Measurements from ENCODE around the gene APOL6.
A peak's percentile ranks its signal among the peaks of the same experiment; 100 is the strongest.
"Not testable (repeated sequence)": the region's sequence is repeated elsewhere in the genome, so short reads cannot be mapped to it uniquely, and the experiment has no call there.

Gene APOL6

DNA sequence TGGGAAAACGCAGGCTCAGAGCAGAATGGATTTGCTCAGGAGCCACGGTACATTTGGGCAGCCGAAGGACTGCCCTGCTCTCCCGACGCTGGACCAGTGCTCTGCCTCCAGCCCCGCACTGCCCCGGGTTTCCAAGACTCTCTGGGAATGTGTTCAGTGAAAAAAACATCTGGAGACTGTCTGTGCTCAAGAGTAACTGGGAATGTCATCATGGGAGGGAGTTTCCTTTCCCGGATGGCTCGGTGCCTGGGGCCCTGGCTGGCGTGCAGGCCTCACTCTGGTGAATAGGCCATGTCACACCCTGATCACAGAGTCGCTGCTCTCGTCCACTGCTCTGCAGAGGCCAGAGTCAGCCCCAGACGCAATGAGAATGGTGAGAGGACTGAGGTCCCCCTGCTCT is 9.8 kb upstream of the APOL6 start:
- no peak for DNase-seq

DNA sequence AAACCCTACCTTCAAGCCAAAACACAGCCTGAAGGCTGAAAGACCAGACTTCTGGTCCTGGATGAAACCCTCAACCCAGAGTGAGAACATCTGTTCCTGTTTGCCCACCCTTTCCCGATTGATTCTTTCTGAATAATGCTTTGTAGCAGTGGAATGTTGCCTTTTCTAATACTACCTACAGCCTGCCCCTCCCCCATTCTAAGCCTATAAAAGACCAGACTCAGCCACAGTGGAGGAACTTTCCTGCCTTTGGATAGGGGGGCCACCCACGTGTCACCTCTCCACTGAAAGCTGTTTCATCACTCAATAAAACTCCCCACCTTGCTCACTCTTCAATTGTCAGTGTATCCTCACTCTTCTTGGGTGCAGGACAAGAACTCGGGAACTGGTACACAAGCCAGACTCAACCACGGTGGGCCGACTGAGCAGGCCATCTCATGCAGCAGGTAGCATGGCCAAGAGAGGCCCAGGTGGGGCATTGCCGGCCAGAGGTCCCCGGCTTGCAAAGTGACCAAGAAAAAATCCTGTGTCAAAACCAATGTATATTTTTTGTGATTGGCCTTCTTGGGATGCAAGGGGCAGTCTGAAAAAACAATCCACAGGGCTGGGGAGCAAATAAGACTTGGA is 6.6 kb upstream of the APOL6 start:
- DNase-seq = no peak

DNA sequence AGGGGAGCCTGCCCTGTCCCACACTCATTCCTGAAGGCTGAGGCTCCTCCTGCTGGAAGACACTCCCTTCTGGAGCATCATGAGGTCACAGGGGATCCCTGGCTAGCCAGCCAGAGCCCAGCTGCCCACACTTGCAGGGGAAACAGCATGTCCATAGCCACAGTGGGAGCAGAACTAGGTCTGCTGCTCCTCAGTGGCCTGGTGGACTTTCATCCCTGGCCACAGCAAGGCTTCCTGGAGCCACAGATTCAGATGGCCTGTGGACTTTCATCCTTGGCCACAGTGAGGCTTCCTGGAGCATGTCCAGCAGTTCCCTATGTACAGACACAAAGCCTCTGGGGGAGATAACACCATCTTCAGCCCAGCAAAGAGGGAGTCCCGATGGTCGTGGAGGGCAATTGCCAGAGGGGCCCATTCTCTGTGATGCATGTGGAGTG is 5.9 kb upstream of the APOL6 start:
- no peak for DNase-seq

DNA sequence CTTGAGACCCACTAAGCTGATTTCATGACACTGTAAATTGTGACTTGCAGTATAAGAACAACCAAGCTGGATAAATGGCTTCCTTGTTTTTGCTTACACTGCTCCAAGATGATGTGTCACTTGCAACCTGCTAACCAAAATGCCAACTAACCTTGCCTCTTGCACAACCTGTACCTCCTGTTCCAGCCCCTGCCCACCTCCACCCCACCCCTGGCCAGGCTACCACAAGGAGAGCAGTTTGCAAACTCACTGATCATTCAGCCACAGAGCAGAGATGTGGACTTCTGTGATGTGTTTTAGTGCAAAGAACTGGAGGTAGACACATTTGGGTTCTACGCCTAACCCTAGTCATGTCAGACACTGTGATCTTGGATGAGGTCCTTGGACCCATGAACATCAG is 4.3 kb upstream of the APOL6 start:
- no peak for DNase-seq

DNA sequence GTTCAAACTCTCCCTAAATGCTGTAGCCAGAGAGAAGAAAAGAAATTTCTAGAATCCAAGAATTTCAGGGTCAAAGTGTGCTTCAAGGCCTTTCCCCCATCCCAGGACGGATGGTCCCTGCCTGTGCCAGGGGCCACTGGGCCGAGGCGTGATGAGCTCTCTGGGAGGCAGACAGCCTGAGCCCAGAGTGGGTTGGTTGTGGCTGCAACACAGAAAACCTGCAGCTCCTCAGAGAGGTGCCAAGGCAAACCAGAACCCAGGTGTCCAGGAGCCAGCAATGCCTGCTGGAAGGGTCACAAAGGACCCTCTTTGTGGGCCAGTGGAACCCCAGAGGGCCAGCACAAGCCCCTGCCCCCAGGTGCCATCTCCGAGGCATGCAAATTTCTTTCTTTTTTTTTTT is 2.6 kb upstream of the APOL6 start:
- DNase-seq = no peak

DNA sequence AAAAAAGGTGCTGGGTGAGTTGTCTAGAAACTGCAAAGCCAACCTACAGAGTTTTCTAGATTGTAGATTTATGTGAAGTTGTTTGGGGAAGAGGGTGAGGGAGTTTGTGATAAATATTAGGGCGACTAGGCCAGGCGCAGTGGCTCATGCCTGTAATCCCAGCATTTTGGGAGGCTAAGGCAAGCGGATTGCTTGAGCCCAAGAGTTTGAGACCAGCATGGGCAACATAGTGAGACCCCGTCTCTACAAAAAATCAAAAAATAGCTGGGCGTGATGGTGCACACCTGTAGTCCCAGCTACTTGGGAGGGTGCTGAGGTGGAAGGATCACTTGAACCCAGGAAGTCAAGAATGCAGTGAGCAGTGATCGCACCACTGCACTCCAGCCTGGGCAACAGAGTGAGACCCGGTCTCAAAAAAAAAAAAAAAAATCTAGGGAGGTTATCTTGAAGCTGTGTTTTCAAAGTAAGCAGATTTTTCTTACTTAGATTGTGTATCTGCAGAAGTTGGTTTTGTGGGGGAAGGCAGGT is 844 bp downstream of the APOL6 start:
- DNase-seq = no peak

DNA sequence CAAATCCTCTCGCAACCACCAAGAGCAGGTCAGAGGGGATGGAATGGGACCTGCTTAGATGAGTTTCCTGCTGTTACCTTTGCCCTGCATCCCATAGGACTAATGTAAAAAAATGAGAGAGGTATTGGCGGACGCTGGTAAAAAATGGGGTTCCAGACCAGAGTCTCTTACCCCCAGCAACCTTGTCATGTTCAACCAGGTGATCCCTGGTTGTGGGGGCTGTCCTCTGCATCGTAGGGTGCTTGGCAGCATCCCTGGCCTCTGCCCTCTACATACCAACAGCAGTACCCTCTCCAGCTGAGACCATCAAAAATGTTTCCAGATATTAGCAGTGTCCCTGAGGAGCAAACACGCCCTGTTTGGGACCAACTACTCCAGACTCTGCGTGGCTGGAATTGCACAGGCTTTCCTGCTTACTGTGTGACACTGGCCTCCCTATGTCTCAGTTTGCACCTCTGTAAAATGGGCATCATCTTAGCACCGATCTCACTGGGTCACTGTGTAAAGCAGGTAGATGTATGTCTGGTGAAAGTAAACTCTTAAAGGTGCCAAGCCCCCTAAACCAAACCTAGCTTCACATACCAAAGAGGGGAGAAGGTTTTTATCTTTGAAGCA is 1.5 kb downstream of the APOL6 start:
- no peak for DNase-seq

DNA sequence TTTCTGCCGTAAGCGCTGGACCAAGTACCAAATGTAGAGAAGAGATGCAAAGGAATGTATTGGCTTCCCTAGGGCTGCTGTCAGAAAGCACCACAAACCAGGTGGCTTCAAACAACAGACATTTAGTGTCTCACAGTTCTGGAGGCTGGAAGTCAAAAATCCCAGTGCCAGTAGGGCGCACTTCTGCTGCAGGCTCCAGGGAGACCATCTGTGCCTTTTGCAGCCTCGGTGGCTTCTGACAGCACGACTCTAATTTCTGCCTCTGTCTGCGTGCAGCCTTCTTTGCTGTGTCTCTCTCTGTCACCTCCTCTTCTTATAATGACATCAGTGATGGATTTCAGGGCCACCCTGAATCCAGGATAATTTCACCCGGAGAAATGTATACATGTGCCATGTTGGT is 2.8 kb downstream of the APOL6 start:
- no peak for DNase-seq

DNA sequence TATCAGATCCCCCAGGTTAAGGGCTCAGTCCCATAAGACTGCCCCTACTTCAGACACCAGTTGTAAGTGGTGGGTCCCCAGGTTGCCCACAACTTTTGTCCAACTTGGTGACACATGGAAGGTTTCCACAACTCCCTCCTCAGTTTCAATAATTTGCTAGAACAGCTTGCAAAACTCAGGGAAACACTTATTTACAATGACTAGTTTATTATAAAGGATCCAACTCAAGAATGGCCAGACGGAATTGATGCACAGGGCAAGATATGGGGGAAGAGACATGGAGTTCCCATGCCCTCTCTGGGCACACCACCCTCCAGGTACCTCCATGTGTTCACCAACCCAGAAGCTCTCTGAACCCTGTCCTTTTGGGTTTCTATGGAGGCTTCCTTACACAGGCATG is 5.6 kb downstream of the APOL6 start:
- DNase-seq = no peak

DNA sequence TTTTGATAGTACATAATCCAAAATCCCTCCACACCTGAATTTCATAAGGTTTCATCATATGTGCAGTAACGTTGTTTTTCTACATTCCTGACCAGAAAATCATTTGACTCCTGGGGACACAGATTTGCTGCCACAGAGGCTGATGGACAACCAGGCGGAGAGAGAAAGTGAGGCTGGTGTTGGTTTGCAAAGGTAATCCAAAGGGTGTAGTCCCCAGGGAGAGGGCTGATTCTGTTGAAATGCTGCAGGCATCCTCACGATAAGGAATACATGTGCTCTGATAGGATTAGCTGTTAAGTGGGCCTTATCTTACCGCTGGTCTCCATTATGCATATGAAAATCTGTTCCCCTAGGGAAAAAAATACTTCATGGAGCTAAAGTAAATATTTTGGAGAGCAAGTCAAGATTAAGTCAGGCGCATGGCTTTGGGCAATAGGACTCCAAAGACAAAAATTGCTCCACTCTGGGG is 8.1 kb downstream of the APOL6 start:
- DNase-seq = no peak

DNA sequence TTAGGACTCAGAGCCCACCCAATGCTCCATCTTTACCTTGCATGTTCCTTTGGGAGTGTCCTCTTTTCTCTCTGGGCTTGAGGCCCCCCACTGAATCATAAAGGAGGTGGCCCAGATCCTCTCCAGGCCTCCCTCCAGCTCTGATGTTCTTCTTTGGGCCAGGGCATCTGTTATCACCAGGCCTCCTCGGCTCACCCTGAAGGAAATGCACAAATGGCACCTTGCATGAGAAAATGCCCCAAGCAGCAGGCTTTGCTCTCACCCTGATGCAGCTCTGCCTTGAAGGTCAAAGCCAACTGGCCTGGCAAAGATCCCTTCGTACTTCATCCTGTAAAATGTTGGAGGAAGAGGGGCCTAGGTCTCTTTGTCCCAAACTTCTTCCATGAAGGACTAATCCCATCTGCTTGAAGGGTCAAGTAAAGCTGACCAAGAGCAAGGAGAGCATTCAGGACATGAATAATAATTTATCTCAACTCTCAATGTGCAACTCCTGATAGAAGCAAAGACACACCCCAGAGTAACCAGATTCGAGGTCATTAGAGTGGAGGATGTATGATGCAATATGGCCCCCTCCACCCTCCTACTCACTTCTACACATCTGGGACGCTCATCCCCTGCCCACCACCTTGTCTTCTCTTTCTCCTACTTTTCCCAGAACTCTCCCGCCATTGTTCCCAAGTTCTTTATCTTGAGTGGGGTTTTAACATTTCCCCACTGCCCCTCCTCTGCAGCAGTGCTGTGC is 9.5 kb downstream of the APOL6 start:
- DNase-seq = no peak

DNA sequence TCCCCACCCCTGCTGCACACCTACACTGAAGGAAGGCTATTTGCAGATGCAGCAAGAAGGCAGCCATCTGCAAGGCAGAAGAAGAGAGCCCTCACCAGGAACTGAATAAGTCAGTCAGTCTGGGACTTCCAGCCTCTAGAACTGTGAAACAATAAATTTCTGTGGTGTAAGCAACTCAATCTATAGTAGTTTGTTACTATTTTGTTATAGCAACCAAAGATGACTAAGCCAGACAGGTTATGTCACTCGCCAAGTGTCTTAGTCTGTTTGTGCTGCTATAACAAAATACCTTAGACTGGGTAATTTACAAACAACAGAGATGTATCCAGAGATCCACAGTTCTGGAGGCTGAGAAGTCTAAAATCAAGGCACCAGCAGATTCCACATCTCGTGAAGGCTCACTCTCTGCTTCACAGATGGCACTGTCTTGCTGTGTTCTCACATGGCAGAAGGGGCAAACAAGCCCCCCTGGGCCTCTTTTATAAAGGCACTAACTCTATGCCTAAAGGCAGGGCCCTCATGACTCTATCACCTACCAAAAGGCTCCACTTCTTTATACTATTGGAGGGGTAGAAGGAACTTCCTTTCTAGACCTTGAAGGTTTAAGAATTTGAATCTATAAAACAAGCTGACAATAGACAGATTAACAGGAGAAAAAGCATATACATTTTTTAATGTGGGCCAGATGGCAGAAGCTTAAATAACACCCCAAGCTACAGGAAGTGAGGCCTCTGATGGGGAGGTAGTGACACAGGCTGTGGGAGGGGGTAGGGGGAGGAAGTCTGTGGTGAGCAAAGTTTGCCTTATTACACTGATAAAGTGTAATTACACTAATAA is 12.3 kb downstream of the APOL6 start:
- DNase-seq = peak; percentile 78

DNA sequence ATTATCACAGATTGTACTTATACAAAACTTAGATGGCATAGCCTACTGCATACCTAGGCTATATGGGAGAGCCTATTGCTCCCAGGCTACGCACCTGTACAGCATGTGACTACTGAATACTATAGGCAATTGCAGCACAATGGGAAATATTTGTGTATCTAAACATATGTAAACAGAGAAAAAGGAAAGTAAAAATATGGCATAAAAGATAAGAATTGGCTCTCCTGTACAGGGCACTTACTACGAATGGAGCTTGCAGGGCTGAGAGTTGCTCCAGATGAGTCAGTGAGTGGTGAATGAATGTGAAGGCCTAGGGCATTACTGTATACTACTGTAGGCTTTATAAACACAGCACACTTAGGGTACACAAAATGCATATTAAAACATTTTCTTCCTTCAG is 13.2 kb downstream of the APOL6 start:
- DNase-seq = peak; percentile 21

DNA sequence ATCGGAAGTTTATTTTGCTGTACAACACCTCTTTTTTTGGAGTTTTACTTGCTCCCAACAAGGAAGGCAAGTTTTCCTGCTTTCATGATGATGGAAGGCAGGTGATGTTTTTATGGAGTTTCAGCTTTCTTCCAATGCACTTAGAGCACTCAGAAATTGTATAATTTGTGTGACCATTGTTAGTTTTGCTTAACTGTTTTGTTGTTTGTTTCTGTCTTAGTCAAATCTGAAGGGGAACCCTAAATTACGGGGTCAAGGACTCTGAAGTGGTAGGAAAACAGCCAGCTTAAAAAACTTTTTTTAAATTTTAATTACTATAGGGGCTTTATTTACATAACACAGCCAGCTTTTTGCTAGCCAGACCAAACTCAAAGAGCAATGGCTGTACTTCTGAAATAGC is 14.7 kb downstream of the APOL6 start:
- DNase-seq = no peak

DNA sequence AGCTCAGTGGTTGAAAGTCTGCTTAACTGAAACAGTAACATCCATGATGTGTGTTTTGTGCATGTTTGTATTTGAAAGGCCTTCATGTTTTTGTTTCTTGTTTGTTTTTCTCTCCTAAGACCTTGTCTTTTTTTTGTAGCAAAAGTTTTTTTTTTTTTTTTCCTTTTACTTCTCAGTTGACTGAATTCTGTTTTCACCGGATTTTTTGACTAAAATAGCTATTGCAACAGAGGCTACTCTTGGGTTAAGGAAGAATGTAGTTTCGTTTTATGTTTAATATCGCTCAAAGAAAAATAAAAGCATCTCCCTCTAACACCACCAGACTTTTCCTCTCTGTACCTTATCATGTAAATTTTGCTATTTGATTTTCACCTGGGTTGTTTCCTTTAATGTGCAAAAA is 15.1 kb downstream of the APOL6 start:
- DNase-seq = no peak

DNA sequence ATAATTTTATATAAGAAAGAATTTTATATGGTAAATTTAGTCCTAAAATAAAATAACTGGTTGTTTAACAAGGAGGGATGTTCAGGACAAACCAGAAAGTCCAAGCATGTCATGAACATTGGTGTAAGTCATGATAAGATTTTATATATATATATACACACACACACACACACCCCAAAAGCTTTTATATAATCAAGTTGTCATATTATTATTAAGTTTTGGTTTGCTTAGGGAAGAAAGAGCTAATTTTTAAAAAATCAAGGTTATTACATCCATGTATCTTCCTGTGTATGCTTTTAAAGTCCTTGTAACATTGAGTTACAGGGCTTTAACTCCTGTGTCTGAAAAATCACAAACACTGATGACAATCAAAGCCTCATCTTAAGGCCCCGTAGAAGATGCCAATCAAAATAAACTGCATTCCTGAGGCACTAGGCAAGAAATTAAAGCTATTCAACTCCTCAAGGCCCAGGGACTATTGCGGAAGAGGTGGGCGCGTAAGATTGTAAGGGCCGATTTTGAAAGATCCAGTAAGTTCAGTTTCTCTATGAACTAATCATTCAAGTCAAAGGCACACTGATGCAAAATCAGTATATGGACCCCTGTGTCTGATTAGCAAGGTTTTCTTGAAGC is 16.8 kb downstream of the APOL6 start:
- no peak for DNase-seq

DNA sequence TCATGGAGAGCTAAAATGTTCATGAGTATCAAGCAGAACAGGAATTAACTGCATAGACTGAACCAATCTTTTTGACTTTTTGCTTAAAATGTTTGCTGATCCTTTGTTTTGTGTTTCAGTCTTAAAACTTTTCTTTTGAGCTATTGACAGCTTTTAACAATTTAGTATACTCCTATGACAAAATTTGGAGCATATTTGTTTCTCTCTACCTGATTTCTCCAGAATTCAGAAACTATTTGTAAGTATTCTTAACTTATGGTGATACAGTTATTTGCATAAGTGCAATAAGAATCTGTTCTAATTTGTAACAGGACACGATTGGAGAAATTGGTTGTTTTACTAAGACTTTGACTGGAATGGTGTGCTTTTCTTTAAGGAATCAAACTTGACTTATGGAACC is 18.5 kb downstream of the APOL6 start:
- DNase-seq = not testable (repeated sequence)

DNA sequence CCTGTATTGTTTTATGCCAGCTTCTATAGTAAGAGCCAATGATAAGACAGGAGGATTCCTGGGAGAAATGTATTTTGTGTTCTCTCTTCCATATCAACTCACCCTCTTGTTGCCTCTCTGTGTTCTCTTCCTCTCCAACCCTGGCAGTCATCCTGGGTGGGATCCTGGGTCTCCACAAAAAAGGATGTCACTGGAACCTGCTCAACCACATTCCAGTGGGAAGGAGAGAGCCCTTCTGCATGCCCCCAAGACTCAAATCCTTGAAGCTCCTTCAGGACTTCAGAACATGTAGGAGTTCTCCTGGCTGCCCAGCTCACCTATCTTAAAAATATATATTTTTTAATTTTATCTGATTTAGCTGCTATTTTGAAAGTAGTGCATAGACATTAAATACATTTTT is 26.1 kb downstream of the APOL6 start:
- DNase-seq = no peak

DNA sequence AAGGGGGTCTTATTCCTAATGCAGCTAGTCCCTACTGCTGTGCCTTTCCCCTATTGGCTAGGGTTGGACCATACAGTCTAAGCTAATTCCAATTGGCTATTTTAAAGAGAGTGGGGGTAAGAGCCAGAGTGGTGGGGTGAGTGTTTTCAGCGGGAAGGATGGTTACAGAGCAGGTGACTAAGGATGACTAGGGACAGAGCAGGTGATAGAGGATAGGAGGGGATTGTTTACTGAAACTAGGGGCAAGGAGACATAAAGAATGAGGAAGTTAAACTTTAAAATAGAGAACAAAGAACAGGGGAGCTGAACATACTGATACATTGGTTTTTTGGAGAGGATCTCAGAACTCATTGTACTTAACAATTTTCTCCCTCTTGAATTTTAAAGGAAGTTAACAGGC is 27.8 kb downstream of the APOL6 start:
- DNase-seq = not testable (repeated sequence)

DNA sequence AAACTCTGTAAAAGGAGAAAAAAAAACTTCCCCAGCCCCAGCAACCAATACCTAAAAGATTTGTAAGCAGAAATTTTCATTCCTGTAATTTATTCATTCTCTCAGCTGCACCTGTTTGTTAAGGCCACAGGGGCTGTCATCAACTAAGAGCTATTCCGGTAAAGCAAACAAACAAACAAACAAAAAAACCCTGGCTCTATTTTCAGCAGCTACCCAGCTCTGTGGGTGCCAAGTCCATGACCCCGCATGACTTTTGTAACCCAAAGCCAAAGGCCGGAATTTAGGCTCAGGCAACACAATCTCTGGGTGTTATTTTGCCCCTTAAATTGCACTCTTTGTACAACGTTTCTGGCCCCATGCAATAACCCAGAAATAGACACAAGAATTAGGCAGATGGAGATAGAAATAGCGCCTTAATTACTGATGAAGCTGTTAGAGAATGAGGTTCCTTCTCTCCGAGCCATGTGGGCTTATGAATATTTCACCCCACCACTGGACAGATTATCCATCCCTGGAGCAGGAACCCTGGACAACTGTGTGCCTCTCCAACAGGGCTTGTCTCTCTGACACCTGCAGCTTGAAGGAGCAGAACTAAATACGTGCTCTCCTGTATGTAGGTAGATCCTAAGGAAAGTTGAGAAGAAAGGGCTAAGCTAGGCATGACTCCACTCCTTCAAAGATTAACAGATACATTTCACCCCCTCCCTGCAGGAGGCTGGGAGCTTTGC is 29.4 kb downstream of the APOL6 start:
- DNase-seq = no peak

DNA sequence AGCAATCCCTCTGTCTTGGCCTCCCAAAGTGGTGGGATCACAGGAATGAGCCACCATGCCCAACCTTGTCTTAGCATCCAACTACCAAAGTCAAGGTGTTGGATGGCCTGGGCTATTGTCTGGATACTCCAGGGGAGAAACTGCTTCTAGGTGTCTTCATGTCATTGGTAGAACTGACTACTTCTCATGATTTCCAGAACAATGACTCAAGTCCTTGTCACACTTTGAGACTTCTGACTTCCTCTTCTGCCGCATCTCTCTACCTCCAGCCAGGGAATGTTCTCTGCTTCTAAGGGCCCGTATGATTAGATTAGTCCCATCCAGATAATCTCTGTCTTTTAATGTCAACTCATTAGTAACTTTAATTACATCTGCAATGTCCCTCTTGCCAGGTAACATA is 30.6 kb downstream of the APOL6 start:
- DNase-seq = no peak

DNA sequence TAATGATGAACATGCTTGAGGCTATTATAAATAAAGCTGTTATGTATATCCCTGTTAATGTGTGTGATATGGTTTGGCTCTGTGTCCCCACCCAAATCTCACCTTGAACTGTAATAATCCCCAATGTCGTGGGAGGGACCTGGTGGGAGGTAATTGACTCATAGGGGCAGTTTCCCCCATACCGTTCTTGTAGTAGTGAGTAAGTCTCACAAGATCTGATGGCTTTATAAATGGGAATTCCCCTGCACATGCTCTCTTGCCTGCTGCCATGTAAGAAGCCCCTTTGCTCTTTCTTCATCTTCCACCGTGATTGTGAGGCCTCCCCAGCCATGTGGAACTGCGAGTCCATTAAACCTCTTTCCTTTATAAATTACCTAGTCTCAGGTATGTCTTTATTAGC is 31.2 kb downstream of the APOL6 start:
- DNase-seq = not testable (repeated sequence)
